ENCODE results near the gene RBPMS2.

Gene RBPMS2

DNA sequence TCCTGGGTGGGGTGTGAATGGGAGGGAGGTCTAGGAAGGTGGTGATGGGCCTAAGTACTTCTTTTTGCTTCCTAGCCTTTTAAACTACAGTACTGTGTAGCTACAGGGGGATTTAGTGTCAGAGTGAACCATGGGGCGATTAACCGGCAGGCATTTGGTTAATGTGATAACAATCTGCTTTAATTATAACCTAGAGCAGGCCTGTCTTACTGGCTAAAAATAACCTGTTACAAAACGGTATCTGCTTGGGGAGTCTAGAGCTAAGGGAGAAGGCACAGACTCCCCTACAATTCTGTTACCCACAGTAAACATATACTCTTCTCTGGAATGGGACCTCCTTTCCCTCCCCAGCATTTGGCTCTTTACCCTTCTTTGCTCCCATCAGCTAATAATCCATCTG is 85.4 kb downstream of the RBPMS2 start:
- DNase-seq (ENCODE audit: low read depth), result no peak
- TF ChIP-seq, protein P1, sequence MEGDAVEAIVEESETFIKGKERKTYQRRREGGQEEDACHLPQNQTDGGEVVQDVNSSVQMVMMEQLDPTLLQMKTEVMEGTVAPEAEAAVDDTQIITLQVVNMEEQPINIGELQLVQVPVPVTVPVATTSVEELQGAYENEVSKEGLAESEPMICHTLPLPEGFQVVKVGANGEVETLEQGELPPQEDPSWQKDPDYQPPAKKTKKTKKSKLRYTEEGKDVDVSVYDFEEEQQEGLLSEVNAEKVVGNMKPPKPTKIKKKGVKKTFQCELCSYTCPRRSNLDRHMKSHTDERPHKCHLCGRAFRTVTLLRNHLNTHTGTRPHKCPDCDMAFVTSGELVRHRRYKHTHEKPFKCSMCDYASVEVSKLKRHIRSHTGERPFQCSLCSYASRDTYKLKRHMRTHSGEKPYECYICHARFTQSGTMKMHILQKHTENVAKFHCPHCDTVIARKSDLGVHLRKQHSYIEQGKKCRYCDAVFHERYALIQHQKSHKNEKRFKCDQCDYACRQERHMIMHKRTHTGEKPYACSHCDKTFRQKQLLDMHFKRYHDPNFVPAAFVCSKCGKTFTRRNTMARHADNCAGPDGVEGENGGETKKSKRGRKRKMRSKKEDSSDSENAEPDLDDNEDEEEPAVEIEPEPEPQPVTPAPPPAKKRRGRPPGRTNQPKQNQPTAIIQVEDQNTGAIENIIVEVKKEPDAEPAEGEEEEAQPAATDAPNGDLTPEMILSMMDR (IDR thresholded peaks at IDR 0.05; ENCODE audit: low read length, missing control alignments), result no peak
- H3K4me3 ChIP-seq (replicated peaks; ENCODE audit: low read depth, low read length), result no peak overlapping the region

Data from fibroblast of pulmonary artery (primary cell).